ENCODE data around the gene CPLANE2.

CPLANE2 gene

DNA sequence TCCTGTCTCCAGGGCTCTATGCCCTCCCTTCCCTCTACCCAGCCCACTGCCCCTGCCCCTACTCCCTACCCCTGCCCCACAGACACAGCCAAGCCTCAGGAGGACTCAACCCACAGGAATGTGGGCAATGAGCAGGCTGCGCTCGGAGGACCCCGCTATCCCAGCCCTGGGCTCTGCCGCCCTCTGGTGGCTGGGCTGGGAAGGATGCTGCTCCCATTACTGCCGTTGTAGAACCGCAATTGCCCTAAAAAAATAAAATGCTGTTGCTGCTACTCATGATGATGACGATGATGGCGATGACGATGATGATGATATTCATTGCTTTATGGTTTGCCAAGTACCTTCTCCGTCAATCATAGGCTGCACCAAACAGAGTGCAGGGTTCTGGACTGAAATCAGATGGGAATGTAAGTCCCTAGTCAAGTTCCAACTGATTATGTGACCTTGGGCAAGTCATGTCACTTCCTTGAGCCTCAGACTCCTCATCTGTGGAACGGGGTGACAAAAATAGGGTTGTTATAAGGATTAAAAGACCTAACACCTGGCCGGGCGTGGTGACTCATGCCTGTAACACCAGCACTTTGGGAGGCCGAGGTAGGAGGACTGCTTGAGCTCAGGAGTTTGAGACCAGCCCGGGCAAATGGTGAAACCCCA lies 49.1 kb downstream of the CPLANE2 start:
- peak; percentile 87 for DNase-seq (ENCODE audit: low read depth)

DNA sequence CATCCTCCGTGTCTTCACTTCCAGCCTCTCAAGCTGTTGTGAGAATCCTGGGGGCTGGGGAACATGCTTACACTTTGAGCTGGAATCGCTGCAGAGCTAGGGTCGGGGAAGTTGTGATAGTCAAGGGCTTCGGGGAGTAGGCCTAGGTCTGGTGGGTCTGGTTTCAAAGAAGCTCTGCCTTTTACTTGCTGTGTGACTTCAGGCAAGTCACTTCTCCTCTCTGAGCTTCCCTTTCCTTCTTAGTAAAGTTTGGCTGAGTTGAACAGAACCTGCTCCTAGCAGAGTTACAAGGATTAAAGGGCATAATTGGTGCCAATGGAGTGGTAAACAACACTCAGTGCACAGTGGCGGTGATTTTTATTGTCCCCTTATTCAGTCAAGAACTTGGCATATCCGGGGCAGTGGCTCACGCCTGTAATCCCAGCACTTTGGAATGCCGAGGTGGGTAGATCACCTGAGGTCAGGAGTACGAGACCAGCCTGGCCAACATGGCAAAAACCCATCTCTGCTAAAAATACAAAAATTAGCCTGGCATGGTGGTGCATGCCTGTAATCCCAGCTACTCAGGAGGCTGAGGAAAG lies 50.2 kb downstream of the CPLANE2 start:
- no peak for DNase-seq (ENCODE audit: low read depth)

DNA sequence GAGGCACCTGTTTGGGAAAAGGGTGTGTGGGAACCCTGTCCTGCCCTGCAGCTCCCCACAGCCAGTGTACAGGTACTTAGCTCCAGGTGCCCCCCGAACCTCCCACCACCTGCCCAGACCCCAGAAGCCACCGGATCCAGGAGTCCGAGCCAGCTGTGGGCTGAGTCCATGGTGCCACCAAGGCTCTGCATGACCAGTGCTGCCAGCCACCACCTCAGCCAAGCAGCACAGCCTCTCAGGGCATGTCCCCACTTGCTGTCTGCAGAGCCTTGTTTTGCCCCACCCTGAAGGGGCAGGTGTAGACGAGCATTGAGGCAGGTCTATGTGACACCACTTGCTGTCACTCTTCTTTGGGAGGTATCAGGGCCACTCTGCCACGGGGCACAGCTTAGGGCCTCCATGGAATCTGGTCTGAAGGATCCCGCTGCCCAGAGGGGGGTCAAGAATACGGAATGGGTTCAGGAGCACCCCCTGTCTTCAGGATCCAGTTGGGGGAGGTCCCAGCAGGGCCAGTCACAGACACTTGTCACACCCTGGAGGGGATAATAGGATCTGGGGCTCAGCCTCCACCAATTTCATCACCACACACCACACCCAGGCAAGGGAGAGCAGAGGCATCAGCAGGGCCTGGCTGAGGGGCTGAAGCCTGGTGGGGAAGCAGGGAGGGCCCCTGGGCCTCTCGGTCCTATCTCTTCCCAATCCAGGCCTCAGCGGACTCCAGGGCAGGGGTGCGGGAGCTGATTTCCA lies 52.3 kb downstream of the CPLANE2 start:
- DNase-seq (ENCODE audit: low read depth) = no peak

DNA sequence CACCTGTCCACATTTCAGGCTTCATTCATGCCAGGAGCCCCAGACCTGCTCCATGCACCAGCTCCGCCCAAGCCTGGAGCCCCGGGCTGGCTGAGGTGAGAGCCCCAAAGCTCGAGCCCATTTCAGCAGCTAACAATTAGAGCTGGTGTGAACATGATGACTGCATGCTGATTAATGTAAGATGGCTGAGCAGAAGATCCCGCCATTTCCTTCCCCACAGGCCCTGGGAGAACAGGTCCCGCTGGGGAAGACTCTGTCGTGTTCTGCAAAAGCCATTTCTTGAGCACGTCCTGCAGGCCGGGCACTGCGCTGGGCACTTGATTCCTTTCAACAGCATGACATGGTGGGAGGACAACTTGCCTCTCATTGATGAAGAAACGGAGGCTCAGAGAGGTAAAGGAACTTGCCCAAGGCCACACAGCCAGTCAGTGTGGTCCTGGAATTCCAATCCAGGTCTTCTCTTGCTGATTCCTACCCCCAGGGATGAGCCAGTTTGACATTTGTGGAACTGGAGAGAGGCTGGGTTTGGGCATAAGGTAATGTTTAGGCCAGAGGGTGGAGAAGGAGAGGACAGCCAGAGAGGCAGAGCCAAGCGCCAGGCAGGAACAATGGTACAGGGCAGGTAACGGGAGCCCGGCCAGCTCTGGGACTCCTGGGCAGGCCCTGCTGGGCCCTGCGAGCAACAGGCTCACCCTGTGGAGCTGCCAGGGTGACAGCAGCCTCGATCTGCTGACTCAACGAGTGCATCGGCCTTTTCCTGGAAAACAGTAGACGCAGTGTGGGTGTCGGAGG lies 53.0 kb downstream of the CPLANE2 start:
- no peak for DNase-seq (ENCODE audit: low read depth)

DNA sequence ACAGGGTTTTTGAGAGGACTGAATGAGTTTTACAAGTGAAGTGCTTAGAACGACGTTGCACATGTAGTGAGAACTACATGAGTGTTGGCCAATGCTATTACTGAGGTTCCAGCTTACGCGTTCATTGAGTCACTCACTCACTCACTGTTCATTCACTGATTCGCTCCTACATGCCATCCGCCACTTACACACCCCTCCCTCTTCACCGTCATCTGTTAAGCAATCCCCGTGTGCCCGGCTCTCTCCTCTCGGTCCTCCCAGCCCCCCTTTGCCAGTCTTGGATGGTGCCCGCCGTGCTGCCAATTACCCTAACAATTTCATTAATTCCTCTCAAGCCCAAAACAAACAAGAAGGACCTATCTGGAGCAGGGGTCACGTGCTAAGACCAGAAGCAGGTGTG lies 53.8 kb downstream of the CPLANE2 start:
- DNase-seq (ENCODE audit: low read depth) = peak; percentile 69

DNA sequence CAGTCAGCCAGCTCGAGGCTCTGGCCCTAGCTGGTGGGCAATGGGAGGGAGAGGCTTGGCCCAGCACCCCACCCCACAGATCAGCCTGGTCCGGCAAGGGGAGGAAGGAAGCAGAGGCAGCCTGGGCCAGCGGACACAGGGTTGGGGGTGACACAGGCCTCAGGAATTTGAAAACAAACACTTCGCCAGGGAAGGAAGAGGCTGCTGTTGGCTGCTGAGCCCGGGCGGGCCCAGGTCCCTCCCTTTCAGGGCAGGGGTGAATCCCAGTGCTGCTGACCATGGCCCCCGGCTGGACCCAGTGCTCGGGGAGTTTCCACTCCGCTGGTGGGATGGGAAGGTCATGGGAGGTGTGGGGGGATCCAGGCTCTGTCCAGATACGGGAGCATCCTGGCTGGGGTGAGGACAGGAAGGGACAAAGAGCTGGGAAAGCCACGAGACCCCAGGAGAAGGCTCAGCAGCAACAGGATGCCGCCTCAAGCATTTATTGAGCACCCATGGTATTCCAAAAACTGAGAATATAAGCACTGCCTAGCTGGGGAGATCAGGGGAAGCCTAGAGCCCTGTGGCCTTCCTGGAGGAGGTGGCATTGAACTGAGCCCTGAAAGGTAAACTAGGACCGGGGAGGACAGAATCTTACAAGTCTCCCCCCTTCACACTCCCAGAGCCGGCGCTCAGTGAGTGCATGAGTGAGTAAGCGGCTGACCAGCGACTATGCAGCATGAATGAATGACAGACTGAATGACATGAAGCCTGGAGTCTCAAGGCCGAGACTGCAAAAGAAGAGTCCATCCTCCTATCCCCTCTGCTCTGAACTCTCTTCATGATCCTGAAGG lies 54.9 kb downstream of the CPLANE2 start:
- DNase-seq (ENCODE audit: low read depth) = peak; percentile 95
